OCI-LY7 (cell line): Measurements from ENCODE around the gene CCNB3.
"Not testable (repeated sequence)": the region's sequence is repeated elsewhere in the genome, so short reads cannot be mapped to it uniquely, and the experiment has no call there.

Experiments
- CTCF ChIP-seq: fragments of 200-600 bp; sonication (generic); conservative IDR thresholded peaks from 2 replicates; pipeline ENCODE4 v1.5.1; 2014; ENCODE audit warnings: mild to moderate bottlenecking, antibody characterized with exemption, low read length, moderate library complexity, mixed read lengths
- EZH2phosphoT487 ChIP-seq: fragments of 200-600 bp; sonication (generic); IDR thresholded peaks from 2 replicates; pipeline ENCODE4 v1.6.1; 2018; ENCODE audit warnings: low read depth, borderline replicate concordance, mild to moderate bottlenecking, mixed run types, antibody characterized with exemption, low read length, moderate library complexity, mixed read lengths

GRCh38 chrX:50332668-50333067 lies 128.1 kb downstream of the CCNB3 start:
- not testable (repeated sequence) for TF ChIP-seq CTCF, EZH2phosphoT487
